Suppressor macrophage (primary cell): ENCODE data around the gene CIBAR2.

Experiments used
- DNase-seq, 4 experiments: peaks; one replicate each; pipeline ENCODE4 v3.0.0-alpha.2; 2020 to 2022
- total RNA-seq, 17 experiments: gene quantifications; one replicate each; lab custom pipeline; 2026; ENCODE audit warnings: mixed read lengths in 6 of 17, inconsistent platforms in 3 of 17; lab: John Stamatoyannopoulos, UW

CIBAR2 gene
- 0 to 0.44 (median 0) reads per million in 17 experiments for total RNA-seq

DNA sequence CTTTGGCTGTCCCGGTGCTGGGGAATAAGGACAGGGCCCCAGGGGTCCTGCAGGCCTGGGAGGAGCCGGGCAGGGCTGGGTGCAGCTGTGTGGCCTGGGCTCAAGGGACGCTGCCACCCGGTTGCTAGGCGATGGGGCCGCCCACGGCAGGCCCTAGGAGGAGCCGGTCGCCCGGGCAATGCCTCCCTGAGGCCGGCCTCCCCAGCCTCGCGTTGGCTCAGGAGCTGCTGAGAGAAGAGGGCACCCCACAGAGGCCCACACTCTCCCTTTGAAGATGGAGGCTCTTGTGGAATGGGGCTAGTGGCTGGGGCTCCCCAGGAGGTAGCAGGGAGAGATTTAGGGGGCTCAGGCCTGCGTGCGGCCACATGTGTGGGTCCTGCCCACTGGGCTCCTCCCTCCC, at the start of gene CIBAR2:
TSS of gene CIBAR2 (minus strand) at position 109 of the 400 bp plus-strand sequence. CDS start 120 bp downstream, outside the sequence.
- DNase-seq: peak in 1 of 4 experiments; percentile 39

DNA sequence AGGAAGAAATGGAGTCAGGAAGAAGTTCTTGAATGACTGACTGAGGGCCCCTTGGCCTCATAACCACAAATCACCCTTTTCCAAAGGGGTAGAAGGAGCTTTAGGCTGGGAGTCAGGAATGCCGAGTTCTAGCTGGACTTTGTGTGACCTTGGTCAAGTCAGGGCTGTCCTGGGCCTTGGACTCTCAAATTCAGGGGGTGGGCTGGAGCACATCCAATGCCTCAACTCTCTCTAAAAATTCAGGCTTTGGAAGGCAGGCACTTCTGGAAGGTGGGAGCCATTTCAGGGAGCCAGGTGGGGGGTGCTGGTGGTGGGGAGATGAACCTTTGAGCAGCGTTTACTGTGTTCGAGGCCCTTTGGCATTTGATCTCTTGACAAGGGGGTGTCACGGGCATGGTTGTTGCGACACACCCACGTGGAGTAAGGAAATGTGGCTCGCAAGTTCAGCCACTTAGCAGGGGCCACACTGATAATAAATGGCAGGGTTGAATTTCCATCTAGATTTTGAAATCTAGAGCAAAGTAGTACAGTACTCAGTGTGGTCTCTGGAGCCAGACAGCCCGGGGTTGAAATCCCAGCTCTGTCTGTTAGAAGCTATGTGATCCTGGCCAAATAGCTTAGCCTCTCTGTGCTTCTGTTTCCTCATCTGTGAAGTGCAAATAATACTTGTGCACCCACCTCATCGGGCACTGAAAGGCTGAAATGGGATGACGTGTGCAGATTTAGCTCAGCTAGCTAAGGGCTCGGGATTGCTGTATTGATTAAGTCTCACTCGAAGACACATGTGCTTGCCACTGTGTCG, 47.1 kb upstream of the CIBAR2 start:
- no peak for DNase-seq

DNA sequence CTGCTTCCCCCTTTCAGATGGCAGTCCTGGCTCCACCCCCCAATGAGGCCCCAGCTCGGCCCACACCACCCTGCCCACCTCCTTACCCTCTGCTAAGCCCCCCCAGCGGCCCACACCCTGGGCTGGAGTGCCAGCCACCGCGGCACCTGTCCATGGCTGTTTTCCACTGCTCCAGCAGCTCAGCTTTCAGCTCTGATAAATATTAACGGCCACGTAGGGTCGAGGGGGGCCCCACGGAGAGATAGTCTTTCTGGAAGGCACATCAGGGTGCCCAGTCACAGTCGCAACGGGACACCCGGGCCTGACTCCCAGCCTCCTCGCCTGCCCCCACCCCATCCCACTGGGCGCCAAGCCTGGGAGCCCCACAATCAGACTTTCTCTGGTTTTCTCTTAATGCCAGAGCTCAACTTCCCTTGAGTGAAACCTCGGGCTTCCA, 46.5 kb upstream of the CIBAR2 start:
- DNase-seq: no peak

DNA sequence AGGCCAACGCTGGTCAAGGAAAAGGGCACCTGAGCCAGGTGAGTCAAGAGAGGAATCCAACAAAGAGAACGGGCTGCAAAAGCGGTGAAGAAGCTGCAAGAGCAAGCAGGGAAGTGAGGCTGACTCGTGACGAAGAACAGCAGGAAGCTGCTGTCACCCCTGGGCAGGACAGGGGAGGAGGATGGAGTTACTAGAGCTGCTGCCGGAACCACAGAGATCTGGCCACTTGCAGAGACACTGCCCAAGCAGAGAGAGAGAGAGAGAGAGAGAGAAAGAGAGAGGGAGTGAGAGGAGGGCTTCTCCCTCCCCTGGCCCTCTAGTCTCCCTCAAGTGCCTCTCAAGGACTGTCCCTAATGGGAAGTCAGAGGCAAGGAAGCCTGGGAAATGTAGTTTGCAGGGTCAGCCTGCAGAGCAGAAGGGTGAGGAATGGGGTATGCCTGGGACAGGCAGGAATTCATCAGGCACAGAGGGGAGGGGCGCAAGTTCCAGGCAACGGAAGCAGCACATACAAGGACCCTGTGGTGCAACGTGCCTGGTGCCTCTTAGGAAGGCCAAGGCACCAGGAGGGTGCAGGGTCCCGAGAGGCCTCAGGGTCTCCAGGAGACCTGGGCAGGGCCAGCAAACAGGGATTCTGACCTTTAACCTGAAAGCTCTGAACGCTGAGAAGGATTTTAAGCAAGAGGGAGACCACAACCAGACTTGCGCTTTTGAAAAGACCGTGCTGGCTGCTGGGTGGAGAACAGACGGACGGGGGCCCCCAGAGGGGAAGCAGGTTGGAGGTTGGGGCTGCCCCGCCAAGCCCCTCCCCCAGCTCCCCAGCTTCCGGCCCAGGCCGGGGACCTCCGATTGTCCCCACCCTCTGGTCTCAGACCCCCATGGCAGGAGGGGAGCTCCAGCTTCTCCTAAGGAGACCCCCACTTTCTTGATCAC, 45.8 kb upstream of the CIBAR2 start:
- DNase-seq: peak; percentile 60 to 77 (median 74)

DNA sequence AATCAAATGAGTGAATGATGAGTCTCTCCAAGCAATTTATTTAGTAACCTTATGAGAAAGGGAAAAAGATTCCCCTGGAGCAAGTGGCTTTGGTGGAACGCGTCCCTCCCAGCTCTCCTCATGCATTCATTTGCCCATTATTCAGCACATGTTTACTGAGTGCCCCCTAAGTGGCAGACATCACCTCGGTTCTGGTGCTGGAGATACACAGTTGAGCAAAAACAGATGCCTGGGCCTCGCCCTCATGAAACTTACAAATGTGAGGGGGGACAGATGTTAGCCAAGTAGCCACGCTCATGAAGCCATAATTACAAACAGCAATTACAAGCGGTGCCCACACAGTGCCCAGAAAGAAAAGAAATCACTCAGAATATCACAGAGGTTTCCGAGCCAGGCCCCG, 45.1 kb upstream of the CIBAR2 start:
- no peak for DNase-seq

DNA sequence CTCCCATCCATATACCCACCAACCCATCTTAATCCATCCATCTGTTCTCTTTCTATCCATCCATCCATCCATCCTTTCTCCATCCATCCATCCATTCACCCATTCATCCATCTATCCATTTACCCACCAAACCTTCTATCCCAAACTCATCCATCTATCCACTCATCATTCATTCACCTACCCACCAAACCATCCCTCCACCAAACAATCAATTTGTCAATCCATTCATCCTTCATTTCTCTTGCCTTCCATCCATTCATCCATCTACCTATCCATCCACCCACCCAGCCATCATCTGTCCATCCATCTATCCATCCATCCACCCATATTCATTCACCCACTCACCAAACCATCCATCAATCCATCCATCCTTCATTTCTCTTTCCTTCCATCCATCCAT, 44.6 kb upstream of the CIBAR2 start:
- DNase-seq: no peak

DNA sequence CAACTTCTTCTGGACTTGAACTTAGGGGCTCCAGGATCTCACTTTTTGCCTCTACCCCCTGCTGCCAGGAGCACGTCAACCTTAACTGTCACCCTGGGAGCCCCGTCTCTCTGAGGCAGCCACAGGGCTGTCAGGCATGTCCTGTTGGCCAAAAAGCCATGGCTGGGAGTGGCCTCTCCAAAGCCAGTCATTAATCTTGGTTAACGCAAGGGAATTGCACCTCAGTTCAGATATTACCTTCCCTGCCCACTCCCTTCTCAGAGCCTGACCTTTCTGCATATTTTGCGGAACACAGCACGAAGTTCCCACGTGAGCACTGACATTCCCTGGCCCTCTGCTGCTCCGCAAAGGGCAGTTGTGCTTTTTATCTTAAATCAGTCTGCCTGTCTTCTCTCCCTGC, 44.2 kb upstream of the CIBAR2 start:
- DNase-seq: no peak

DNA sequence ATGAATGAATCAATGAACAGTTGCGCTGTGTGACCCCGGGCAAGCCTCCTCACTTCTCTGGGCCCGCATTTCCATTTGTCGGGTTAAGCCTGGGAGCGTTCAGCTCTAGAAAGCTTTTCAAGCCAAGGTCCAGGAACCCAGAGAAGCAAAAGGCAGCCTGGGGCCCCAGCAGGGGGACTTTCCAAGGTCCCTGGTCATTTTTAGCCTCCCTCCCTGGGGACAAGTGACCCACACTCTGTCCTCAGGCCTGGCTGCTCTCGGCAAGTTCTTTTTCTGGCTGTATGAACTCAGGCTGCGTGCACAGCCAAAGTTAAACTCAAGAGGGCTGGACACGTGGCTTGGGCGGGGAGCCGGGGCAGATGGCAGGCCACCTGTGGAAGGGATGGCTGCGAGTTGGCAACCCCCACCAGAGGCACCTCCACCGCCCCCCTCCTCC, 41.4 kb upstream of the CIBAR2 start:
- no peak for DNase-seq

DNA sequence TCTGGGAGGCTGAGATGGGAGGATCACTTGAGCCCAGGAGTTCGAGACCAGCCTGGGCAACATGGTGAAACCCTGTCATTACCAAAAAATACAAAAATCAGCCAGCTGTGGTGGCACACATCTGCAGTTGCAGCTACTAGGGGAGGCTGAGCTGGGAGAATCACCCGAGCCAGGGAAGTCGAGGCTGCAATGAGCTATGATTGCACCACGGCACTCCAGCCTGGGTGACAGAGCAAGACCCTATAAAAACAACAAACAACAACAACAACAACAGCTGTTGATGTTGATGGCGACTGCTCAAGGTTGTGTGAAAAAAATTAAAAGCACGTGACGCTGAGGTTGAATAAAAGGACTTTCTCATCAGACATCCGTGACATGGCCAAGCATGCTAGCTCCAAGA, 40.8 kb upstream of the CIBAR2 start:
- DNase-seq: no peak

DNA sequence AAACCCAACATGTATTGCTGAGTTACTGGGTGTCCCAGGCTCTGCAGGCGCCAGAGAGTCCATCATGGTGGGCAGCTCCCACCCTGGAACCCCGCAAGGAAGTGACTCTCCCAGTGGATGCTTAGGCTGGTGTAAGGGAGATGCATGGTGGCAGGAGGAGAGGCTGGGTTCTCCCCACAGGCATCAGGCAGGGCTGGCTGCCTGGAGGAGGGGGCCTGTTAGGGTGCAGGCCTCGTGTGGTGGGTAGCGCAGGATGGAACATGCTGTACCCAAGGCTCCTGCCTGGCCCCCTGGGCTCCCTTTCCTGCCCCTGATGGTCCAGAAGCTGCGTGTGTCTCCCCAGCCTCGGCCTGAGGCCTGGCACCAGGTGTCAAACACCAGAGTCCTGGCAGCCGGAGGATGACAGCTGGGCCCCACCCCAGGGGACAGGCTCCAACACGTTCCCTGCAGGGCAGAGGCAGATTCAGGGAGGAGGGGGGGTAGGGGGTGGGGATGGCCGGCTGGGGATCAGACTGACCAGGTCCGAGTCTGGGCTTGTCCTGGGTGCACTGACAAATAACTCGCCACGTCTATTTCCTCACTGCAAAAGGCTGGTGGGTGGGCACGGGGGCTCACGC, 40.2 kb upstream of the CIBAR2 start:
- DNase-seq: no peak

DNA sequence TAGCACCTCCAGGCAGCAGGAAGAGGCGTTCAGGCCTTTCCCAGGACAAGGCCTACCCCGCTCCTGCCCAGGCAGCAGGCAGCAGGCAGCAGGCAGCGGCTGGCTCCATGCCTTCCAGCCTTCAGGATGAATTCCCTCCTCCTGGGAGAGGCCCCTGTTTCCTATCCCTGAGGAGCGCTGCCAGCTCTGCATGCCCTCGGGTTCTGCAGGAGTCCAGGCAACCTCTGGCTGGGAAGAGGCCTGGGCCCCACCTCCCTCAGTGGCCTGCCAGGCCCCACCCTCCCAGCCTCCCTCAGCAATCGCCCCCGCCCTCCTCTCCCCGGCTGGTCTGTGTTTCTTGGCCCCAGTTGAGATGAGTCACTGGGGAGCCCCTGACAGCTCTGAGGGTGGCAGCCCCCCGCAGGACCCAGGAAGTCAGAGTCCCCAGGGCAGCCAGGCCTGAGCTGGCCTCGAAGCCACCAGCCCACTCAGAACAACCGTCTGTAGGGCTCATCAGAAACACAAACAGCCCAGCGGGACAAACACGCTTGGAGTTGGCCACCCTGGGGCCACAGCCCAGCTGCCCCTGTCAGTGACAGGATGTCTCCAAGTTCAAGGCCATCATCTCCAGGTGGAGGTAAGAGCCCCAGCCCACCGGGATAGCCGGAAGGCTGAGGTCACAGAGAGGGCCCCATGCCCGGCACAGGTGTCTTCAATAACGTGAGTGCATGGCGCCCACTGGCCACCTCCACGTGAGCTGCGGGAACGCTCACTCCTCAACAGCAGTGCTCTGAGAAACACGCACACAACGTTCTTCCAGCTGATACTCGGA, 39.5 kb upstream of the CIBAR2 start:
- no peak for DNase-seq

DNA sequence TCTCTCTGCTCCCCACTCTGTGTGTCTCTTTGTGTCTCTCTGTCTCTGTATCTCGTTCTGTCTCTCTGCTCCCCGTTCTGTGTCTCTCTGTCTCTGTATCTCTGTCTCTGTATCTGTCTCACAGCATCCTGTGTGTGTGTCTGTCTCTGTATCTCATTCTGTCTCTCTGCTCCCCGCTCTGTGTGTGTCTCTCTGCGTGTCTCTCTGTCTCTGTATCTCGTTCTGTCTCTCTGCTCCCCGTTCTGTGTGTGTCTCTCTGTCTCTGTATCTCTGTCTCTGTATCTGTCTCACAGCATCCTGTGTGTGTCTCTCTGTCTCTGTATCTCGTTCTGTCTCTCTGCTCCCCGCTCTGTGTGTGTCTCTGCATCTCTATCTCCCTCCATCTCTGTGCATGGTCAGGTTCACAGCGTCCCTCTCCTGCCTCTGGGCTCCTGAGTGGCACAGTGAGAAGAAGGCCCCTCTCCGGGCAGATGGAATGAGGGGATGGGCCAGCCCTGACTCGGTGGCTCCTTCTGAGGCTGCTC, 38.9 kb upstream of the CIBAR2 start:
- DNase-seq: no peak

DNA sequence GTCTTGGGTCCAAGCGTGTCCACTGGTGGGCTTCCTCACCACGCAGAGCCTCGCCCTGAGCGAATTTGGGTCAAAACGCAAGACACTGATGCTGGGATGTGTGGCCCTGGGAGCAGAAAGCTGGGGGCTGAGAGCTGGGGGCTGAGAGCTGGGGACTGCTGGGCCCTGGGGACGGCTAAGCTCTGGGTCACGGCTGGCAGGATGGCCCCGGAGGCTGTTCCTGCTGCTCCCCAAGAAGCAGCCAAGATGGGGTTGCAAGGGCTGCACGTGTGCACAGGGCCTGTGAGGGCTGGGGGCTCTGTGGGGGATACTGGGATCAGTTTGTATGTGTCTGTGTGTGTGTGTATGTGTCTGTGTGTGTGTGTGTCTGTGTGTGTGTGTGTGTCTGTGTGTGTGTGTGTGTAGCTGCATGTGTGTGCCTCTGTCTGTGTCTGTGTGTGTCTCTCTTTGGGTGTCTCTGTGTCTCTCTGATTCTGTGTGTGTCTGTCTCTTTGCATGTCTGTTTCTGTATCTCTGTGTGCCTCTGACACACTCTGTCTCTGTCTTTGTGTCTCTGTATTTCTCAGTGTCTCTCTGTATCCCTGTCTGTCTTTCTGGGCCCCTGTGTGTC, 38.2 kb upstream of the CIBAR2 start:
- DNase-seq: no peak

DNA sequence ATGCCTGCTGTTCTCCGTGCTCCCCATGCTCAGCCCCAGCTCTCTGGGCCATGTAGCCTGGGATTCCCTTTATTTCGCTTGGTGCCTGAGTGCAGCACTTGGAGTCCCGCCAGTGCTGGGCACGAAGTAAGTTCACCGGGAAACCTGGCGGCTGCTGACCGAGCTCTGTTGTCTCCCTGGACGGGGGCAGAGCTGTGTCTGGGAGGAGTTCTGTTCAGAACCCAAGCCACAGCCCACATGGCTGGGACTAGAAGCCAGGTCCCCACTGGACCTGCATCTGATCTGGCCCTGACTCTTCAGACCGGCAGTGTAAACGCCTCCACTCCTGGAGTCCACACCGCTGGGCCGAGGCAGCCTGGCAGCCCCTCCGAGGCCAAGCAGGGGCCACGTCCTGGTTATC, 37.5 kb upstream of the CIBAR2 start:
- DNase-seq: no peak

DNA sequence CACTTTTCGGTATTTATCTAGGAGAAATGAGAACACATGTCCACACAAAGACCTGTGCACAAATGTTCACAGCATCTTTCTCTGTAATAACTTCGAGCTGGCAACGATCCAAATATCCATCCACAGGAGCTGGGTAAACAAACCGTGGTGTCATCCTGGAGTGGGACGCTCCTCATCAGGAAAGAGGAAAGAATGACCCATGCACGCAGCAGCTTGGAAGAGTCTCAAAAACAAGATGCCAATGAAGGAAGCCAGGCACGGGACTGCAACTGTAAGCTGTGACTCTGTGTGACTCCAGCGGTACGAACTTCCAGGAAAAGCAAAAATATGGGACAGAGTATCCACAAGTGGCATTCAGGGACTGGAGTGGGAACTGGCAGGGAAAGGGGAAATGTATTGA, 36.7 kb upstream of the CIBAR2 start:
- no peak for DNase-seq

DNA sequence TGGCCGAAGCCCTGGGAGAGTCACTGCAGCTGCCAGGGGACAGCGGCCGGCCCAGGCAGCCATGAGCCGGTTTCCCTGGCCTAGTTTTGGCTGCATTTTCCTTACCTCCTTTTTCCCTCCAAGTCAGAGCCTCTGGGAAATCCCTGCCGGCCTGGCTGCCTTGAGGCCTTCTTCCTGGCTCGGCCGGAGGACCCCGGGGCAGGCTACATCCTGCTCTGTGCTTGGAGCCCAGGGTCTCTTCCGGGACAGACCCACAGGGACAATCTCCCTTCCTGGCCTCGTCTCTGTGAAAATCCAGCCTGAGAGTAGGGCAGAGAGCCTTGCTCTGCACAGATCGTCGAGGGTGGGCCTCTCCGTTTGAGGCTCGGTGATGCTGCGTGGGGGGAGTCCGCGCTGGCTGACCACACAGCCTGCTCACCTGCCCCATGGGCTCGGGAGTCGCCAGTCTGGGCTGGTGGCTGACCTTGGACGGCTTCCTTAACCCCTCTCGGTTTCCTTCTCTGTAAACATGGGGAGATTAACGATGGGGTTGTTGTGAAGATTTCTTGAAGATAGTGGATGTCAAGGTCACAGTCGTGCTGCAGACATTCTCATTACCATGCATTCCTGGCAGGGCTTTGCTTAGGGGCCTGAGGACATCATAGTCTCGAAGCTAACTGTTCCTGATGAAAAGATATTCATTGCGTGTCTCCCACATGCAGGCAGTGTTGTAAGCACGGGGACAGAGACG, 34.8 kb upstream of the CIBAR2 start:
- DNase-seq: no peak

DNA sequence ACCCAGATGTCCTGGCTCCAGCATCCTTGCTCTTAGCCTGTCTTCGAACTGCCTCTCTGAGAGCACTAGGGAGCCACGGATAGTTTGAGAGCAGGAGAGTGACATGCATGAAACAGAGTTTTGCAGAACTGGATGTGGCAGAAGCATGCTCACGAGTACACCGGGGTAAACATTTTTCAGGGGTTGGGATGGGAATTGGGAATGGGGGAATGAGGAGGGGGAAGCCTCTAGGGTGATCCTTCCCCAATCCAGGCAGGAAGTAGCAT, 34.2 kb upstream of the CIBAR2 start:
- no peak for DNase-seq

DNA sequence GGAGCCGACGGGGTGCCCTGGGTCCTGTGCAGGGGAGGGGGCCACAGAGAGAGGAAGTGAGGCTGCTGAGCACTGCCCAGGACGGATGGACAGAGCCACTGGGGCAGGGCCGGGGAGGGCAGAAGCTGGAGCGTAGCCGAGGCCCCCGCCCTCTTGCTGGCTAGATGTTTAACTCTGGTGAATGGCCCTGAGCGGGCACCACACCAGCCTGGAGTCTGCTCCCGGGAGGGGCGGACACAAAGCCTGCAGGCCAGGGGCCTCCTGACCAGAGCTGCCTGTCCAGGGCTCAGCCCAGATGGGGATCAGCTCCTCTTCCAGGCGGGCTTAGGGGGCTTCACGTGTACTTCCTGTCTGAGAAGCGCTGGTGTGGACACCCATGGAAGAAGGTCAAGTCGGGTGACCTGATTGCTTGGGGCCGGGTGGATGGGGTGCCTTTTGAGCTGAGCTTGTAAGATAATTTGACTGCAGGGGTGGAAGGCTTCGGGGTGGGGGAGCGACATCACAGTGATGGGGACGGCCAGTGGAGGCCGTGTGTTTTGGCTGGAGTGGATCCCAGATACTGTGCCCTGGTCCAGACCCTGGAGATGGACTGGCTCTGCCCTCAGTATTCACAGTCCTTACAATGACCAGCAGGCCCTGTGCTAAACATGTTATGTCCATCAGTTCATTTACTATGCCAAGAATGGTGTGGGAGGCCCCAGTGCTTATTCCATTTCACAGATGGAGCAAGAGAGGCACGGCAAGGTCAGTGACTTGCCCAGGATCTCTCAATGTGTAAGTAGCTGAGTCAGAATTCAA, 33.7 kb upstream of the CIBAR2 start:
- DNase-seq: no peak

DNA sequence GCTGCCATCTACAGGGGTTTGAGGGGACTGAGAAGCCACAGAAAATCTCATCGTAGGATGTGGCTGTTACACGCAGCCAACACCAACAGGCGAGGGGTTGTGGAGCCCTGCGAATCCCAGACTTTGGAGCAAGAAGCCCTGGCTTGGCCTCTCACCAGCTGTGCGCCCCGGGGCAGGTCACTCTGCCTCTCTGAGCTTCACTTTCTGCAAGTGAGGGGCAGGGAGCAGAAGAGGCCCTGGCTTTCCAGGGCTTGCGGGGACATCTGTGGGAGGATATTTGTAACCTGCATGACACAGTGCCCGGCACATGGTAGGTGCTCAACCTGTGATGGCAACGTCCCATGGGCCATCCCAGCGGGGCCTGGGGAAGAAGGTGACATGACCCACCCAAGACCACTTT, 32.9 kb upstream of the CIBAR2 start:
- no peak for DNase-seq
